ENCODE measurements around the gene VEGFB.

DNA sequence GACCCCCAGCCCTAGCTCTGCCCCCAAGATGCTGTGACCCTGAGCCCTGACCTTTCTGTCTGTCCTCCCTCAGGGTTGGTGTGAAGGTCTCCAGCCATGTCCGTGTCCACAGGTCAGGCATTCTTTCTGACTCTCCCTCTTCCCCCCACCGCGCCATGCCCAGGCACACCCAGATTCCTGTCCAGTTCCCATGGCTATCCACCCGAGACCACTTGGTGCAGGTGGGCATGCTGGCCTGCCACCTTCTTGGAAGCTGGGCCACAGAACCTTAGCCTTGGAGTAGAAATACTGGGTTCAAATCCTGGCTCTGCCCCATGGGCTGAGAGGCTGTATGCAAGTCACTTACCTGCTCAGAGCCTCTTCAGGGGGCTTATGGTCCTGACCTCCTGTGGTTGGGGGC lies 14.7 kb downstream of the VEGFB start:
- TF ChIP-seq CTCF (conservative IDR thresholded peaks at IDR 0.05; ENCODE audit: low read depth, low read length) (no peak), POLR2A (IDR thresholded peaks at IDR 0.05; ENCODE audit: low read depth, low read length) (no peak), CEBPB (IDR thresholded peaks at IDR 0.05; ENCODE audit: low read depth, low read length) (no peak), RAD21 (IDR thresholded peaks at IDR 0.05; ENCODE audit: low read length) (no peak)
- TF ChIP-seq, protein P1, sequence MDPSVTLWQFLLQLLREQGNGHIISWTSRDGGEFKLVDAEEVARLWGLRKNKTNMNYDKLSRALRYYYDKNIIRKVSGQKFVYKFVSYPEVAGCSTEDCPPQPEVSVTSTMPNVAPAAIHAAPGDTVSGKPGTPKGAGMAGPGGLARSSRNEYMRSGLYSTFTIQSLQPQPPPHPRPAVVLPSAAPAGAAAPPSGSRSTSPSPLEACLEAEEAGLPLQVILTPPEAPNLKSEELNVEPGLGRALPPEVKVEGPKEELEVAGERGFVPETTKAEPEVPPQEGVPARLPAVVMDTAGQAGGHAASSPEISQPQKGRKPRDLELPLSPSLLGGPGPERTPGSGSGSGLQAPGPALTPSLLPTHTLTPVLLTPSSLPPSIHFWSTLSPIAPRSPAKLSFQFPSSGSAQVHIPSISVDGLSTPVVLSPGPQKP (IDR thresholded peaks at IDR 0.05; ENCODE audit: borderline replicate concordance, low read depth, low read length) = no peak
